Smooth muscle cell (in vitro differentiated cells): Measurements from ENCODE around the gene DAPK1. TPM values are rescaled to one million over a fixed set of nuclear protein-coding genes. Genes with fewer than 3 reads are reported as not detected.
"Not testable (repeated sequence)": the region's sequence is repeated elsewhere in the genome, so short reads cannot be mapped to it uniquely, and the experiment has no call there.

ENCODE experiments used
- DNase-seq: peaks from one replicate; lab custom pipeline; 2025; ENCODE audit not compliant: unreplicated experiment; lab: John Stamatoyannopoulos, UW
- H2AFZ ChIP-seq: fragments of 200-600 bp; sonication (generic); 2 replicates; pipeline ENCODE4 v1.6.0; 2016; ENCODE audit warnings: antibody characterized with exemption, low read depth, mild to moderate bottlenecking
- H3F3A ChIP-seq: fragments of 200-600 bp; sonication (generic); 2 replicates; pipeline ENCODE4 v1.6.0; 2017; ENCODE audit warnings: antibody characterized with exemption, low read depth
- H3K27ac ChIP-seq: fragments of 200-600 bp; sonication (generic); 2 replicates; pipeline ENCODE4 v1.5.1; 2016; ENCODE audit warnings: low read depth, mild to moderate bottlenecking
- H3K27me3 ChIP-seq: fragments of 200-600 bp; sonication (generic); 2 replicates; pipeline ENCODE4 v1.6.1; 2016; ENCODE audit warnings: low read depth, mild to moderate bottlenecking
- H3K36me3 ChIP-seq: fragments of 200-600 bp; sonication (generic); 2 replicates; pipeline ENCODE4 v1.5.1; 2016; ENCODE audit warnings: low read depth
- H3K4me1 ChIP-seq: fragments of 200-600 bp; sonication (generic); 2 replicates; pipeline ENCODE4 v1.5.1; 2016; ENCODE audit warnings: low read depth
- H3K4me2 ChIP-seq: fragments of 200-600 bp; sonication (generic); 2 replicates; pipeline ENCODE4 v1.6.0; 2016; ENCODE audit warnings: mild to moderate bottlenecking
- H3K4me3 ChIP-seq: fragments of 200-600 bp; sonication (generic); 2 replicates; pipeline ENCODE4 v1.5.1; 2016; ENCODE audit warnings: mild to moderate bottlenecking
- H3K79me2 ChIP-seq: fragments of 200-600 bp; sonication (generic); 2 replicates; pipeline ENCODE4 v1.6.0; 2016; ENCODE audit warnings: low read depth, mild to moderate bottlenecking
- H3K9ac ChIP-seq: fragments of 200-600 bp; sonication (generic); 2 replicates; pipeline ENCODE4 v1.6.0; 2016; ENCODE audit warnings: low read depth
- H3K9me3 ChIP-seq: fragments of 200-600 bp; sonication (generic); replicated peaks from 2 replicates; pipeline ENCODE4 v1.5.1; 2016; ENCODE audit warnings: low read depth
- H4K20me1 ChIP-seq: fragments of 200-600 bp; sonication (generic); 2 replicates; pipeline ENCODE4 v1.6.0; 2016; ENCODE audit warnings: low read depth
- WGBS: methylation state at CpG from one replicate; pipeline ENCODE4 v1.1.7; 2016; ENCODE audit warnings: low lambda C conversion rate; 5-methylcytosine and 5-hydroxymethylcytosine counted together
- polyA plus RNA-seq: library from polyadenylated mRNA; unstranded; fragments of >200 nt; fragmentation: Nextera tagmentation; extraction: Ambion mirVana; gene quantifications from 2 replicates; pipeline ENCODE4 v1.2.1, GENCODE V29; 2016
- total RNA-seq: library from RNA; depleted of rRNA; stranded (reverse); fragments of >200 nt; gene quantifications from 2 replicates; pipeline ENCODE4 v1.2.3, GENCODE V29; 2014
- TF ChIP-seq, protein P1 (sequence below): fragments of 200-600 bp; sonication (generic); IDR thresholded peaks from 2 replicates; pipeline ENCODE4 v1.5.1; 2017; ENCODE audit warnings: borderline replicate concordance, mild to moderate bottlenecking, antibody characterized with exemption; ENCODE audit not compliant: insufficient read depth, poor library complexity, severe bottlenecking

Gene DAPK1
- total and polyA plus RNA-seq, 2 experiments from 2014 or later, result 12.6 to 20.3 TPM

DNA sequence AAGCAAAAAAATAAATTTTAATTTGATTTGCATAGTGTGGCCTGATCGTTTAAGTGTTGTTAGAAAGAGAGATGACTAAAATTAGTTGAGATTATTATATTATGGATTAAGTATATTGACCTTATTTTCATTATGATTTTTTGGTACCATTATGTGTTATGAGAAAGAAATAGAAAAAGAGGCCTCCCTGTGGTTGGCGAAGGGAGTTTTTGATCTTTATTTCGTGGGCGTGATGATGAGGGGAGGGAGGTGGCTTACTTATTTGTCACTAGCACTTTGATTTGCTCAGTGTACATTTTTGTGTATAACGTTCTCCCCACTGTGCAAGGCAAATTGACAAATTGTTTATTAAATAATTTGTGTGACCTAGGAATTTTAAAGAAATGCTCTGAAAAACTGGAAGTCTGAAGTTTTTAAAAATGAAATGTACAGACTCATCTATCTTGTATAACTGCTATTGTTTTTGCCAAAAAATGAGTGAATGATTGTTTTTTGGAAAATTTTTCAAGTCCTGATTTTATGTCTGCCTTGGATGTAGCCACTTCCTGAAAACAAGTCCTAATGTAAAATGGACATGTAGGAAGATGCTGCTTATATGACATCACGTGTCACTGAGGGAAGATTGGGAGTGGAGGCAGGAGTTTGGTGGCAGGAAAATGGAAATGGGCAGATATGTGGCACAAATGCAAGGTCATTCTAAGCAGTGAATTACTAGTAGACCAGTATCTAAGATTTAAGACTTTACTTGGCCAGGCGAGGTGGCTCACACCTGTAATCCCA, 3.0 kb downstream of the DAPK1 start:
- no peak for DNase-seq
- 51% methylated on average over 7 of the region's 7 CpGs for WGBS
- Histone ChIP-seq H3K4me3 (peak overlapping the region; percentile 77), H3K9ac (no peak overlapping the region), H3K9me3 (no peaks in the 10 kb centered on the region), H3K27me3 (no peaks in the 10 kb centered on the region), H2AFZ (no peak overlapping the region), H3K36me3 (no peaks in the 10 kb centered on the region), H3F3A (no peaks in the 10 kb centered on the region), H3K27ac (peak overlapping the region; percentile 21), H3K4me1 (peaks cover 14% of the 10 kb centered on the region), H3K79me2 (peaks cover 21% of the 10 kb centered on the region), H3K4me2 (peak overlapping the region; percentile 98), H4K20me1 (peaks cover 9% of the 10 kb centered on the region)
- TF ChIP-seq, protein P1, sequence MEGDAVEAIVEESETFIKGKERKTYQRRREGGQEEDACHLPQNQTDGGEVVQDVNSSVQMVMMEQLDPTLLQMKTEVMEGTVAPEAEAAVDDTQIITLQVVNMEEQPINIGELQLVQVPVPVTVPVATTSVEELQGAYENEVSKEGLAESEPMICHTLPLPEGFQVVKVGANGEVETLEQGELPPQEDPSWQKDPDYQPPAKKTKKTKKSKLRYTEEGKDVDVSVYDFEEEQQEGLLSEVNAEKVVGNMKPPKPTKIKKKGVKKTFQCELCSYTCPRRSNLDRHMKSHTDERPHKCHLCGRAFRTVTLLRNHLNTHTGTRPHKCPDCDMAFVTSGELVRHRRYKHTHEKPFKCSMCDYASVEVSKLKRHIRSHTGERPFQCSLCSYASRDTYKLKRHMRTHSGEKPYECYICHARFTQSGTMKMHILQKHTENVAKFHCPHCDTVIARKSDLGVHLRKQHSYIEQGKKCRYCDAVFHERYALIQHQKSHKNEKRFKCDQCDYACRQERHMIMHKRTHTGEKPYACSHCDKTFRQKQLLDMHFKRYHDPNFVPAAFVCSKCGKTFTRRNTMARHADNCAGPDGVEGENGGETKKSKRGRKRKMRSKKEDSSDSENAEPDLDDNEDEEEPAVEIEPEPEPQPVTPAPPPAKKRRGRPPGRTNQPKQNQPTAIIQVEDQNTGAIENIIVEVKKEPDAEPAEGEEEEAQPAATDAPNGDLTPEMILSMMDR, result no peak

DNA sequence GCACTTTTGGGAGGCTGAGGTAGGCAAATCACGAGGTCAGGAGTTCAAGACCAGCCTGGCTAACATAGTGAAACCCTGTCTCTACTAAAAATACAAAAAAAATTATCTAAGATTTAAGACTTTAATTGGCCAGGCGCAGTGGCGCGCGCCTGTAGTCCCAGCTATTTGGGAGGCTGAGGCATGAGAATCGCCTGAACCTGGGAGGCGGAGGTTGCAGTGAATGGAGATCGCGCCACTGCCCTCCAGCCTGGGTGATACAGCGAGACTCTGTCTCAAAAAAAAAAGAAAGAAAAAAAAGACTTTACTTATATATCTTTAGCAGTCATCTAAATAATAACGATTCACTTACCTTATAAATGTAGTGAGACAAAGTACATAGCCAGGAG, 3.6 kb downstream of the DAPK1 start:
- WGBS, result 96% methylated on average over 11 of the region's 11 CpGs
- not testable (repeated sequence) for H3K27me3 ChIP-seq, H3K27ac ChIP-seq, H2AFZ ChIP-seq, H3K9ac ChIP-seq, H3K4me3 ChIP-seq, H3K36me3 ChIP-seq, DNase-seq, H4K20me1 ChIP-seq, H3K9me3 ChIP-seq, H3F3A ChIP-seq
- Histone ChIP-seq H3K4me2 (peak overlapping the region; percentile 13), H3K4me1 (peaks cover 14% of the 10 kb centered on the region), H3K79me2 (peaks cover 21% of the 10 kb centered on the region)

DNA sequence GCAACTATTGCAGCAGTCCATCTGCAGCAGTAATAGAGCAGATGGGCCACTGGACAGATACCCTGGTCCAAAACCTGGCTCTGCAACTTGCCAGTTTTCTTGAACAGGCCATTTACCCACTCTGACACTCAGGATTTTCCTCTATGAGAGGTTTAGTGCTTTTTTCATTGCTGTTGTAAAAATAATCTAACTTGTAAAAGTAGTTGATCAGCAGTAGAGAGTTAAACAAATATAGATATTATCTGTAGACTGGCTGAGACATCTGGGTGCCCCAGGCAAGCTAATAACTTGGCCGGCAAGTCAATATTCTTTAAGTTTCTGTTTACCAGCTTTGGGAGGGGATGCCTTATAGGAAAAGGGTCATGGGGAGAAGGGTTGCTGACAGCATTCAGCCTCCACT, 4.1 kb downstream of the DAPK1 start:
- Histone ChIP-seq H3K4me1 (peaks cover 14% of the 10 kb centered on the region), H3F3A (peaks cover 4% of the 10 kb centered on the region), H3K4me3 (no peak overlapping the region), H3K36me3 (no peaks in the 10 kb centered on the region), H3K27me3 (no peaks in the 10 kb centered on the region), H3K9me3 (no peaks in the 10 kb centered on the region), H4K20me1 (peaks cover 9% of the 10 kb centered on the region), H3K4me2 (peak overlapping the region; percentile 13), H2AFZ (no peak overlapping the region), H3K9ac (no peak overlapping the region), H3K79me2 (peaks cover 21% of the 10 kb centered on the region), H3K27ac (no peak overlapping the region)
- TF ChIP-seq, protein P1, result no peak
- no peak for DNase-seq
- WGBS, result 33% methylated on average over 1 of the region's 1 CpG

DNA sequence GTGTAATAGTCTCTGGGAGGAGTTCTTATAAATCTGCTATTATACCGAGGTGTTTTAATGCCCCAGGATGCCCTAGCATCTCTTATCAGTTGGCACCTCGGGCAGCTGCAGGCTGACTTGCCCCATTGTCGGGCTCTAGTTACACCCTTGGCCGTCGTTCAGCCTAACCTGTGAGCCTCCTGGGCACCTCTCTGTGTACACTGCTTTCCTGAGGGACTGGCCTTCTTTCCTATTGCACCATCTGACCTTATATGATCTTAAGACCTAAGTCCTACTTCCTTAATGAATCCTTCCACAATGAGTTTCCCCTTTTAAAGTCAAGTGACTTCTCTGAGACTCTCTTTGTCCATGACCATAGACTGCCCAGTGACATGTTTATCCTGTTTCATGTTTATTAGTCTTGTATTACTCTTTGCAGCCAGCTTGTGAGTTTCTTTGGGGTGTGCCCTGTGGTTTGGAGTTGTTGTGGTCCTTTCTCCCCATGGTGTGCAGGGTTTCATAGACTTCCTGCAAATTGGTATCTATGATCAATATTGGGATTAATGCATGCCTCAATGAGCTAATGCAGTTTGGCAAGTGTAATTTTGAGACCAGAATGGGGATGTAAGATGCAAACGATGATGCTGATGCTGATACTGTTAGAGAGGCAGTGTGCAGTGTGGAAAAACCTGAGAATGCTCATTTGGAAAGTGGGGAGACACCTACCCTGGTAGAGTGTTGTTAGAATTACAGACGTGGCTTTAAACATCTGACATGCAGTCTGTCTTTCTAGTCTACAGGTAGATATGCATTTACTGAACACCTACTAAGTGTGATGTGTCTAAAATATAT, 4.9 kb downstream of the DAPK1 start:
- Histone ChIP-seq H3K4me1 (peaks cover 14% of the 10 kb centered on the region), H3K27me3 (no peaks in the 10 kb centered on the region), H3K4me3 (no peak overlapping the region), H3F3A (peaks cover 4% of the 10 kb centered on the region), H3K4me2 (no peak overlapping the region), H4K20me1 (peaks cover 9% of the 10 kb centered on the region), H3K27ac (no peak overlapping the region), H3K9me3 (no peaks in the 10 kb centered on the region), H3K36me3 (no peaks in the 10 kb centered on the region), H3K9ac (no peak overlapping the region), H2AFZ (no peak overlapping the region), H3K79me2 (peaks cover 21% of the 10 kb centered on the region)
- TF ChIP-seq, protein P1, result no peak
- no peak for DNase-seq
- WGBS, result 94% methylated on average over 7 of the region's 7 CpGs
